IMR-90 (cell line): Measurements from ENCODE around the gene ENPP7. TPM values are rescaled to one million over a fixed set of nuclear protein-coding genes. Genes with fewer than 3 reads are reported as not detected.
A peak's percentile ranks its signal among the peaks of the same experiment; 100 is the strongest.

ENCODE experiments used
- ATAC-seq: fragments of 200-7000 bp; cut with Tn5 transposase; 2 replicates; pipeline ENCODE4 v1.9.1; 2020; ENCODE audit warnings: low read depth, mild to moderate bottlenecking, moderate library complexity
- Bru-seq: library from RNA; stranded (reverse); fragments of 400-500 nt; gene quantifications from one replicate; lab custom pipeline; 2021; lab: Mats Ljungman, UMichigan
- BruChase-seq, 2 experiments: library from RNA; stranded (reverse); fragments of 400-500 nt; gene quantifications; one replicate each; lab custom pipeline; 2021; lab: Mats Ljungman, UMichigan
- BruUV-seq: library from RNA; stranded (reverse); fragments of 400-500 nt; replicated peaks from 2 replicates; lab custom pipeline; 2021; lab: Mats Ljungman, UMichigan
- CTCF ChIA-PET: fragments of 300-600 bp; formaldehyde crosslinking; extraction: SDS; loops from one replicate; lab custom pipeline; 2021; ENCODE audit warnings: antibody characterized with exemption; lab: Yijun Ruan, JAX
- POLR2A ChIA-PET: fragments of 300-600 bp; sonication (Branson Sonifier 250); formaldehyde crosslinking; loops from one replicate; lab custom pipeline; 2022; ENCODE audit warnings: antibody characterized with exemption; ENCODE audit not compliant: unreplicated experiment; lab: Charles Lee
- DNase-seq: peaks from one replicate; pipeline ENCODE4 v3.0.0; 2013
- H2AFZ ChIP-seq: replicated peaks from 2 replicates; pipeline ENCODE3; 2013; ENCODE audit warnings: low read length, mild to moderate bottlenecking; ENCODE audit not compliant: poor library complexity
- H2AK5ac ChIP-seq: 2 replicates; pipeline ENCODE4 v1.6.1; 2013; ENCODE audit warnings: low read depth, low read length, inconsistent platforms
- H2AK9ac ChIP-seq: replicated peaks from 2 replicates; pipeline ENCODE3; 2013; ENCODE audit warnings: mild to moderate bottlenecking, low read depth, low read length, moderate library complexity; ENCODE audit not compliant: poor library complexity
- H2BK120ac ChIP-seq: 2 replicates; pipeline ENCODE4 v1.6.1; 2013; ENCODE audit warnings: low read depth, low read length, inconsistent platforms
- H2BK15ac ChIP-seq: 3 replicates; pipeline ENCODE4 v1.6.1; 2013; ENCODE audit warnings: low read depth, low read length, inconsistent platforms
- H2BK20ac ChIP-seq: 2 replicates; pipeline ENCODE4 v1.6.1; 2013; ENCODE audit warnings: low read depth, mild to moderate bottlenecking, inconsistent platforms, low read length, moderate library complexity
- H2BK5ac ChIP-seq: 2 replicates; pipeline ENCODE4 v1.6.1; 2013; ENCODE audit warnings: mild to moderate bottlenecking, low read depth, low read length, inconsistent platforms; ENCODE audit not compliant: poor library complexity, severe bottlenecking
- H3K14ac ChIP-seq: replicated peaks from 2 replicates; pipeline ENCODE4 v1.6.1; 2013; ENCODE audit warnings: low read depth, low read length, inconsistent platforms
- H3K18ac ChIP-seq: 2 replicates; pipeline ENCODE4 v1.6.1; 2013; ENCODE audit warnings: low read depth, low read length, control low read depth
- H3K23ac ChIP-seq: 2 replicates; pipeline ENCODE4 v1.6.1; 2013; ENCODE audit warnings: low read depth, low read length, inconsistent platforms
- H3K27ac ChIP-seq: 2 replicates; pipeline ENCODE4 v1.5.1; 2013; ENCODE audit warnings: mild to moderate bottlenecking, control low read depth, low read length; ENCODE audit not compliant: insufficient read depth
- H3K27me3 ChIP-seq: 2 replicates; pipeline ENCODE4 v1.6.1; 2013; ENCODE audit warnings: low read length; ENCODE audit not compliant: control insufficient read depth, insufficient read depth
- H3K36me3 ChIP-seq: 2 replicates; pipeline ENCODE4 v1.6.1; 2013; ENCODE audit warnings: low read length, mixed read lengths; ENCODE audit not compliant: control insufficient read depth, insufficient read depth
- H3K4ac ChIP-seq: 2 replicates; pipeline ENCODE4 v1.6.1; 2013; ENCODE audit warnings: low read depth, low read length, inconsistent platforms
- H3K4me1 ChIP-seq: 2 replicates; pipeline ENCODE4 v1.6.1; 2013; ENCODE audit warnings: low read length, mixed read lengths; ENCODE audit not compliant: control insufficient read depth, insufficient read depth
- H3K4me2 ChIP-seq: 2 replicates; pipeline ENCODE4 v1.6.1; 2013; ENCODE audit warnings: low read depth, mild to moderate bottlenecking, control low read depth, low read length, moderate library complexity
- H3K4me3 ChIP-seq: 2 replicates; pipeline ENCODE4 v1.5.1; 2013; ENCODE audit warnings: low read depth, mild to moderate bottlenecking, control low read depth, low read length, moderate library complexity; ENCODE audit not compliant: insufficient read depth
- H3K56ac ChIP-seq: 2 replicates; pipeline ENCODE4 v1.6.1; 2013; ENCODE audit warnings: low read length, inconsistent platforms; ENCODE audit not compliant: insufficient read depth; ENCODE audit errors: extremely low read depth
- H3K79me1 ChIP-seq, 2 experiments: 2 replicates each; pipeline ENCODE4 v1.6.1; 2013; ENCODE audit warnings: low read length in 2 of 2, inconsistent platforms in 1 of 2, low read depth in 1 of 2
- H3K9ac ChIP-seq: 2 replicates; pipeline ENCODE4 v1.6.1; 2013; ENCODE audit warnings: low read depth, low read length, control low read depth
- H3K9me1 ChIP-seq: 2 replicates; pipeline ENCODE4 v1.6.1; 2013; ENCODE audit warnings: low read length, inconsistent platforms; ENCODE audit not compliant: insufficient read depth
- H3K9me3 ChIP-seq: 2 replicates; pipeline ENCODE4 v1.6.1; 2013; ENCODE audit warnings: low read length; ENCODE audit not compliant: control insufficient read depth, insufficient read depth
- H4K20me1 ChIP-seq: 2 replicates; pipeline ENCODE4 v1.6.1; 2013; ENCODE audit warnings: low read length, inconsistent platforms; ENCODE audit not compliant: insufficient read depth
- H4K5ac ChIP-seq: 2 replicates; pipeline ENCODE4 v1.6.1; 2013; ENCODE audit warnings: mild to moderate bottlenecking, low read depth, low read length, control low read depth
- H4K8ac ChIP-seq, 2 experiments: 2 replicates each; pipeline ENCODE4 v1.6.1; 2013; ENCODE audit warnings: low read depth in 2 of 2, low read length in 2 of 2, control low read depth in 1 of 2, inconsistent platforms in 1 of 2
- H4K91ac ChIP-seq: 2 replicates; pipeline ENCODE4 v1.6.1; 2013; ENCODE audit warnings: low read depth, low read length, inconsistent platforms; ENCODE audit not compliant: insufficient read depth
- BHLHE40 ChIP-seq: fragments of 150-350 bp; IDR thresholded peaks from 2 replicates; pipeline ENCODE4 v1.6.1; 2016; ENCODE audit warnings: mild to moderate bottlenecking, low read depth, low read length
- CEBPB ChIP-seq: IDR thresholded peaks from 2 replicates; pipeline ENCODE4 v1.6.1; 2012; ENCODE audit warnings: low read depth, low read length, improper control_type of control experiment
- CHD1 ChIP-seq: IDR thresholded peaks from 2 replicates; pipeline ENCODE4 v1.6.1; 2012; ENCODE audit warnings: low read depth, low read length, improper control_type of control experiment
- ELK1 ChIP-seq: fragments of 150-350 bp; IDR thresholded peaks from 2 replicates; pipeline ENCODE4 v1.6.1; 2016; ENCODE audit warnings: low read depth, mild to moderate bottlenecking, low read length, moderate library complexity, borderline replicate concordance
- FOS ChIP-seq: fragments of 150-350 bp; IDR thresholded peaks from 2 replicates; pipeline ENCODE4 v1.6.1; 2016; ENCODE audit warnings: low read depth, low read length
- MAFK ChIP-seq: IDR thresholded peaks from 2 replicates; pipeline ENCODE4 v1.6.1; 2012; ENCODE audit warnings: low read depth, low read length, improper control_type of control experiment
- MAZ ChIP-seq: IDR thresholded peaks from 2 replicates; pipeline ENCODE4 v1.6.1; 2012; ENCODE audit warnings: low read depth, mild to moderate bottlenecking, low read length, improper control_type of control experiment, moderate library complexity, borderline replicate concordance
- MXI1 ChIP-seq: IDR thresholded peaks from 2 replicates; pipeline ENCODE4 v1.6.1; 2012; ENCODE audit warnings: low read depth, mild to moderate bottlenecking, low read length, moderate library complexity, borderline replicate concordance
- NFE2L2 ChIP-seq: fragments of 150-350 bp; IDR thresholded peaks from 2 replicates; pipeline ENCODE4 v1.6.1; 2016; ENCODE audit warnings: low read depth, mild to moderate bottlenecking, low read length
- RCOR1 ChIP-seq: IDR thresholded peaks from 2 replicates; pipeline ENCODE4 v1.6.1; 2012; ENCODE audit warnings: mild to moderate bottlenecking, low read length, improper control_type of control experiment; ENCODE audit not compliant: insufficient replicate concordance
- SMC3 ChIP-seq: fragments of 150-350 bp; IDR thresholded peaks from 2 replicates; pipeline ENCODE4 v1.6.1; 2016; ENCODE audit warnings: low read depth, mild to moderate bottlenecking, antibody characterized with exemption, low read length, moderate library complexity
- USF2 ChIP-seq: fragments of 150-350 bp; IDR thresholded peaks from 2 replicates; pipeline ENCODE4 v1.6.1; 2017; ENCODE audit warnings: mild to moderate bottlenecking, antibody characterized with exemption, low read length, low read depth
- WGBS, 2 experiments: methylation state at CpG; one replicate each; pipeline versions ENCODE4 v1.1.5 to v1.1.7; 2013; ENCODE audit warnings: missing lambda C conversion rate in 2 of 2; ENCODE audit not compliant: insufficient read length in 1 of 2; ENCODE audit errors: extremely low coverage in 2 of 2; 5-methylcytosine and 5-hydroxymethylcytosine counted together
- dilution Hi-C: fragments of 300-500 bp; cut with HindIII; formaldehyde crosslinking; loops from one replicate; pipeline ENCODE4 v1.14.3; 2018; ENCODE audit warnings: low sequenced_read_pairs; ENCODE audit not compliant: unreplicated experiment
- in situ Hi-C: fragments of 300-500 bp; cut with MboI; formaldehyde crosslinking; loops from 3 replicates; pipeline ENCODE4 v1.14.3; 2019; ENCODE audit warnings: low sequenced_read_pairs, inconsistent platforms, mixed read lengths
- intact Hi-C: fragments of 100-400 bp; cut with micrococcal nuclease; formaldehyde crosslinking; loops from 2 replicates; pipeline ENCODE4 v1.10.0; 2022
- long read RNA-seq: library from polyadenylated mRNA; unstranded; transcript quantifications from one replicate; pipeline ENCODE4 v2.0.0, GENCODE V29; 2021; ENCODE audit not compliant: unreplicated experiment
- polyA plus RNA-seq, 3 experiments: library from polyadenylated mRNA; depleted of rRNA; stranded (reverse); fragments of >200 nt; gene quantifications; 2 replicates each; pipeline ENCODE4 v1.2.3, GENCODE V29; 2012; ENCODE audit warnings: low replicate concordance in 1 of 3
- total RNA-seq: library from RNA; depleted of rRNA; stranded (reverse); fragments of >200 nt; gene quantifications from 2 replicates; pipeline ENCODE4 v1.2.3, GENCODE V29; 2012; rRNA removed
- TF ChIP-seq, protein P1 (sequence below): conservative IDR thresholded peaks from 2 replicates; pipeline ENCODE4 v1.5.1; 2012; ENCODE audit warnings: mild to moderate bottlenecking, low read depth, low read length, improper control_type of control experiment

ENPP7 gene
- total RNA-seq, result not detected in 2 replicates
- not detected in 2 replicates for polyA plus RNA-seq (2012; rRNA removed)
- polyA plus RNA-seq (2012; cell fraction: cytosol; rRNA removed), result not detected in 2 replicates
- not detected in 2 replicates for polyA plus RNA-seq (2012; cell fraction: nucleus; rRNA removed; ENCODE audit: low replicate concordance)
- Bru-seq, nascent RNA, result not detected
- not detected for BruChase-seq, experiment 1, labeled RNA remaining after a 6-hour chase
- BruChase-seq, experiment 2, labeled RNA remaining after a 2-hour chase, result percentile 7 among the genes with signal in this experiment
- long read RNA-seq, result 0 reads

- H2BK20ac ChIP-seq, result no peak within 1 kb of the TSS
- H3K4me1 ChIP-seq, result no peaks in the 10 kb centered on the region
- no peak within 1 kb of the TSS for H2AK9ac ChIP-seq
- no peak within 1 kb of the TSS for H3K9ac ChIP-seq
- H3K56ac ChIP-seq, result no peak within 1 kb of the TSS
- no peak within 1 kb of the TSS for H4K5ac ChIP-seq
- in situ Hi-C loops (no loop called here), intact Hi-C loops (no loop called here), dilution Hi-C loops (no loop called here)
- no peak within 1 kb of the TSS for H4K91ac ChIP-seq
- H3K23ac ChIP-seq, result no peak within 1 kb of the TSS
- no TSS peak for BruUV-seq
- no peak within 1 kb of the TSS for H3K27ac ChIP-seq
- ChIA-PET CTCF (no interaction called here), POLR2A (no interaction called here)
- WGBS, 2 experiments, result 87% methylated on average over 21 of the region's 33 CpGs; no CpG with 5 or more reads in 1 of the 2 experiments
- H4K20me1 ChIP-seq, result no peaks in the 10 kb centered on the region
- no peak within 1 kb of the TSS for H2AK5ac ChIP-seq
- no peak for ATAC-seq
- H3K79me1 ChIP-seq, result no peaks in the 10 kb centered on the region
- no peak within 1 kb of the TSS for H3K18ac ChIP-seq
- H2BK5ac ChIP-seq, result no peak within 1 kb of the TSS
- H3K9me1 ChIP-seq, result peaks cover 3% of the 10 kb centered on the region; the same call in 1 of the 2 replicates
- H2AFZ ChIP-seq, result no peak within 1 kb of the TSS
- no peaks in the 10 kb centered on the region for H3K9me3 ChIP-seq
- H2BK15ac ChIP-seq, result no peak within 1 kb of the TSS
- no peak within 1 kb of the TSS for H3K4me3 ChIP-seq
- no peak within 1 kb of the TSS for H3K14ac ChIP-seq
- H4K8ac ChIP-seq, result no peak within 1 kb of the TSS
- no peak within 1 kb of the TSS for H3K4ac ChIP-seq
- no peaks in the 10 kb centered on the region for H3K36me3 ChIP-seq
- H3K27me3 ChIP-seq, result peaks cover 2% of the 10 kb centered on the region; the same call in 1 of the 2 replicates
- no peak for DNase-seq
- no peak within 1 kb of the TSS for H3K4me2 ChIP-seq
- no peak within 1 kb of the TSS for H2BK120ac ChIP-seq
- no peak for TF ChIP-seq ELK1
- TF ChIP-seq MXI1, result no peak
- TF ChIP-seq, protein P1, sequence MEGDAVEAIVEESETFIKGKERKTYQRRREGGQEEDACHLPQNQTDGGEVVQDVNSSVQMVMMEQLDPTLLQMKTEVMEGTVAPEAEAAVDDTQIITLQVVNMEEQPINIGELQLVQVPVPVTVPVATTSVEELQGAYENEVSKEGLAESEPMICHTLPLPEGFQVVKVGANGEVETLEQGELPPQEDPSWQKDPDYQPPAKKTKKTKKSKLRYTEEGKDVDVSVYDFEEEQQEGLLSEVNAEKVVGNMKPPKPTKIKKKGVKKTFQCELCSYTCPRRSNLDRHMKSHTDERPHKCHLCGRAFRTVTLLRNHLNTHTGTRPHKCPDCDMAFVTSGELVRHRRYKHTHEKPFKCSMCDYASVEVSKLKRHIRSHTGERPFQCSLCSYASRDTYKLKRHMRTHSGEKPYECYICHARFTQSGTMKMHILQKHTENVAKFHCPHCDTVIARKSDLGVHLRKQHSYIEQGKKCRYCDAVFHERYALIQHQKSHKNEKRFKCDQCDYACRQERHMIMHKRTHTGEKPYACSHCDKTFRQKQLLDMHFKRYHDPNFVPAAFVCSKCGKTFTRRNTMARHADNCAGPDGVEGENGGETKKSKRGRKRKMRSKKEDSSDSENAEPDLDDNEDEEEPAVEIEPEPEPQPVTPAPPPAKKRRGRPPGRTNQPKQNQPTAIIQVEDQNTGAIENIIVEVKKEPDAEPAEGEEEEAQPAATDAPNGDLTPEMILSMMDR, result no peak
- no peak for TF ChIP-seq CHD1
- no peak for TF ChIP-seq RCOR1
- no peak for TF ChIP-seq MAFK
- no peak for TF ChIP-seq BHLHE40
- TF ChIP-seq FOS, result no peak
- no peak for TF ChIP-seq NFE2L2
- no peak for TF ChIP-seq SMC3
- no peak for TF ChIP-seq MAZ
- no peak for TF ChIP-seq CEBPB
- TF ChIP-seq USF2, result no peak
These were observed at the start of gene ENPP7 for GRCh38 chr17:79730769-79731483. Gene ENPP7, plus strand, starts transcription at chr17:79730943. Its CDS starts 197 bp downstream, at chr17:79731140.
